ENCODE data around the gene EEF1AKMT4.

Gene EEF1AKMT4

GRCh38 chr3:184249412-184250166 is at the start of gene EEF1AKMT4:
EEF1AKMT4 (plus strand) TSS chr3:184249672; CDS start chr3:184249695, 23 bp downstream.
- DNase-seq = peak; percentile 96

DNA sequence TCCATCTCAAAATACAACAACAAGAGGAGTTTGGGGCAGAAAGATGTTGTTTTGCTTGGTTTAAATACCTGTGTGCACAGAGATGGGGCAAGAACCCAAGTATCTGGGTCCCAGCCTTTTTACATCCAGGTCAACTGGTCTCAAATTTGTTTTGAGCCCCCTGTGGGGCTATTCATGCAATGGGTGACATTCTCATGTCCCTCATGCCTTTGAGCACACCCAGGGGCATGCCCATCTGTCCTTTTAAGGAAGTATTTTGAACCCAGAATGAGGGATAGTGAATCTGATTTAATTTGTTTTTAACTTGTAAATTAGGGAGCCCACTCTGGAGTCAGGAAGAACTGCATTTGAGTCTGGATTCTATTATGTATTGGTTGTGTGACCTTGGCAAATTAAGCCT is 48.6 kb upstream of the EEF1AKMT4 start:
- no peak for DNase-seq

DNA sequence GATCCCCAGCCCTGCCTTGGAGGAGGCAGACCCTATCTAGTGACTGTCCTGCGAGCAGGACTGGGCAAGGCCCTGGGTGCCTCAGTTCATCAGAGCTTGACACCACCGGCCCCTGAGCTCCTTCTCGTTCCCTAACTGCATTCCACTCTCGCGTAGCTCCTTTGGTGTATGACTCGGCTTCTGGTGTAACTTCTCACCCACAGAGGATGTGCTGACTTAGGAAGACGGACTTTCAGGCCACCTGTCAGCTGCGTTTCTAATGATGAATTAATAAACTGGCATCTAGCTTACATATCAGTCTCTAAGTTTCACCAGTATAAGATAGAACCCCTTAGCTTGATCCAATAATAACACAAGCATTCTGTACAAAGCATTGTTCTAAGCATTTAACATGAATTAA is 45.9 kb upstream of the EEF1AKMT4 start:
- no peak for DNase-seq

DNA sequence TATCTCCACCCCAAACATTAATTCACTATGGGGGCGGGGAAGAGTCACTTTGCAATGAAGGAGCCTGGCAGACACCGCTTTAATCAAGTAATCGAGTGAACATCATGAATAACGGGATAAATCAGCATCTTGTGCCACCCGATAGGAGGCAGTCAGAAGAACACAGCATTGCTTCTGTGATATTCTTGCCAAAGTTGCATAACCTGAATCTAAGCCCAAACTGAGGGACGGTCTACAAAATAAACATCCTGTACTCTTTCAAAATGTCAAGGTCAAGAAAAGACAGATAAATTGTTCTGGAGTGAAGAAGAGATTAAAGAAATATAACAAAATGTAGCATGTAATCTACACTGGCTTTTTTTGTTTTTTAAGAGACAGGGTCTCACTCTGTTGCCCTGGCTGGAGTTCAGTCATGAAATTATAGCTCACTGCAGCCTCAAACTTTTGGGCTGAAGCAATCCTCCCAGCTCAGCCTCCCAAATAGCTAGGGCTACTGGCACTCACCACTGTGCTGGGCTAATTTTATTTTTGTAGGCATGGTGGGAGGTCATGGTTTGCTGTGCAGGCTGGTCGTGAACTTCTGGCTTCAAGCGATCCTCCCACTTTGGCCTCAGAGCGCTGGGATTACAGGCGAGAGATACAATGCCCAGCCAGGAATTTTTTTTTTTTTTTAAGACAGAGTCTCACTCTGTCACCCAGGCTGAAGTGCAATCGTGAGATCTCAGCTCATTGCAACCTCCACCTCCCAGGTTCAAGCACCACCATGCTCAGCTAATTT is 40.1 kb upstream of the EEF1AKMT4 start:
- no peak for DNase-seq

GRCh38 chr3:184211297-184211696 is 38.2 kb upstream of the EEF1AKMT4 start:
- DNase-seq = no peak

DNA sequence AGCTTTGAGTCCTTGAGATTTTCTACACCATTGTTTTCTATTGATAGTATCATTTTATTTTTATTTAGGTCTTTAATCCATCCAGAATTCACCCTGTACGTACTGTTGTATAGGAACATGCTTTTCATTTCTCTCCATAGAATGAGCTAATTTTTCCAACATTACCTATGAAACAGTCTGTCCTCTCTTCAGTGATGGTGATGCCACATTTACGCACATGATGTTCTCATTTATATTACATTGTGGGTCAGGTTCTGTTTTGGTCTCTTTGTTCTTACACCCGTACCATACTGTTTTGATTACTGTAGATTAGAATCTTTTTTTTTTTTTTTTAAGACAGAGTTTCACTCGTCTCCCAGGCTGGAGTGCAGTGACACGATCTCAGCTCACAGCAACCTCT is 37.8 kb upstream of the EEF1AKMT4 start:
- no peak for DNase-seq

GRCh38 chr3:184218814-184219213 is 30.7 kb upstream of the EEF1AKMT4 start:
- no peak for DNase-seq

DNA sequence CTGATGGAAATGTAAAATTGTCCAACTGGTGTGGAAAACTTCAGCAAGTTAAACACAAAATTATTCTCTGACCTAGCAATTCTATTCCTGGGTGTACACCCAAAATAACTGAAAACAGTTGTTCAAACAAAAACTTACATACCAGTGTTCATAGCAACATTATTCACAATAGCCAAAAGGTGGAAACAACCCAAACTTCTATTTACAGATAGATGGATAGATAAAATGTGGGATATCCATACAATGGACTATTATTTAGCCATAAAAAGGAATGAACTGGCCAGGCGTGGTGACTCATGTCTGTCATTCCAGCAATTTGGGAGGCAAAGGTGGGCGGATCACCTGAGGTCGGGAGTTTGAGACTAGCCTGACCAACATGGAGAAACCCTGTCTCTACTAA is 27.0 kb upstream of the EEF1AKMT4 start:
- no peak for DNase-seq

DNA sequence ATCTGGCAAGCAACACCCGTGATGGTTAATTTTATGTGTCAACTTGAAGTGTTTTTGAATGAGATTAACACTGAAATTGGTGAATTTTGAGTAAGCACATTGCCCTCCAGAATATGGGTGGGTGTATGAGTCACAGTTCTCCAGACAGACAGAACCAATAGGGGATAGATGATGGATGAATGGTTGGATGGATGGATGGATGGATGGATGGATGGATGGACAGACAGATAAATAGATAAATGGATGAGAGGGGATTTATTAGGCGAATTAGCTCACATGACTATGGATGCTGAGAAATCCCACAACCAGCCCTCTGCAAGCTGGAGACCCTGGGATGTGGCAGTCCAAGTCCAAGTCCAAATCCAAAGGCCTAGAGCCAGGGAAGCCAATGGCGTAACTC is 25.5 kb upstream of the EEF1AKMT4 start:
- no peak for DNase-seq

GRCh38 chr3:184227481-184227935 is 22.0 kb upstream of the EEF1AKMT4 start:
- DNase-seq = no peak

GRCh38 chr3:184228376-184229137 is 20.9 kb upstream of the EEF1AKMT4 start:
- no peak for DNase-seq

- DNase-seq = no peak
These were observed 19.9 kb upstream of the EEF1AKMT4 start, which contains the start of gene VWA5B2 for GRCh38 chr3:184229394-184230080. VWA5B2 (plus strand) TSS chr3:184229585; CDS start chr3:184230529, 944 bp downstream.

GRCh38 chr3:184230081-184230602 is 19.3 kb upstream of the EEF1AKMT4 start:
- DNase-seq = no peak

GRCh38 chr3:184230603-184231528 is 18.6 kb upstream of the EEF1AKMT4 start:
- no peak for DNase-seq

DNA sequence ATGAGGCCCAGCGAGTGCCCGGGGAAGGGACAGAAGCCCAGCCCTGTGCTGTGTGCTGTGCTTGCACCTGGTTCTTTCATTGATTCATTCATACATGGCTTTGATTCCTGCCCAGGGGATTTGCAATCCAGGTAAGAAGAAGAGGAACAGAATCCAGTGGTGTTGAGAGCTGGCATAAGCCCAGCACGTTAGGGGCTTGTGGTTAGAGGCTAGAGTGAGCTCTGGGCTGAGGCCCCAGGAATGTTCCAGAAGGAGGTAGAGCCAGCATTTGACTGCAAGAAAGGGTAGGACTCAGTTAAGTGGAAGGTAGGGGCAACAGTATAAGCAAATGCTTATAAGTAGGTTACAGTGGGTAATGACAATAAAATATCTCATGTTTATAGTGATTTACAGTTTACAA is 17.8 kb upstream of the EEF1AKMT4 start:
- no peak for DNase-seq

DNA sequence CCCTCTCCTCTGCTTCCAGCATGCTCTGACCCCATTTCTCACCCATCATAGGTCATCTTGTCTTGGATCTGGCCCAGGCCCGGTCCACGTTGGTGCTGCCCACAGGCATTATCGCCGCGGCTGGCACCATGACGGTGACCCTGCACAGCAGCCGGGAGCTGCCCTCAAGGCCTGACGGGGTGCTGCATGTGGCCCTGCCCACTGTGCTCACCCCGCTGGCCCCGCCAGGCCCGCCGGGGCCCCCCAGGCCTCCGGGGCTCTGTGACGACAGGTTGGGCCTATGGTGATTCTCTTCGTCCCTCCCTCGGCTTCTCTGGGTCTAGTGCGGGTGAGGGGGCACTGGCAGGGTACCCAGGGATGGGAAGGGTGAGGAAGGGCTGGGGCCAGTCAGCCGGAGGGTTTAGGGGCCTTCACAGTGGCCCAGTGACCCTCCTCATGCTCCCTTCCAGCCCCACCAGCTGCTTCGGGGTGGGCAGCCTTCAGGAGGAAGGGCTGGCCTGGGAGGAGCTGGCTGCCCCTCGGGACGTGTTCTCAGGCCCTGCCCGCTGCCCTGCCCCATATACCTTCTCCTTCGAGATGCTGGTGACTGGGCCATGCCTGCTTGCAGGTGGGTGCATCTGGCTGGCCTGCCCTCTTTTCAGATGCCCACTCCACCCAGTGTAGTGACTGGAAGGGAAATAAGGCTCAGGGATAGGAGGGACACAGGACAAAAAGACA is 16.2 kb upstream of the EEF1AKMT4 start:
- DNase-seq = no peak

GRCh38 chr3:184234224-184234623 is 15.2 kb upstream of the EEF1AKMT4 start:
- no peak for DNase-seq

GRCh38 chr3:184234671-184235380 is 14.6 kb upstream of the EEF1AKMT4 start:
- DNase-seq = no peak

DNA sequence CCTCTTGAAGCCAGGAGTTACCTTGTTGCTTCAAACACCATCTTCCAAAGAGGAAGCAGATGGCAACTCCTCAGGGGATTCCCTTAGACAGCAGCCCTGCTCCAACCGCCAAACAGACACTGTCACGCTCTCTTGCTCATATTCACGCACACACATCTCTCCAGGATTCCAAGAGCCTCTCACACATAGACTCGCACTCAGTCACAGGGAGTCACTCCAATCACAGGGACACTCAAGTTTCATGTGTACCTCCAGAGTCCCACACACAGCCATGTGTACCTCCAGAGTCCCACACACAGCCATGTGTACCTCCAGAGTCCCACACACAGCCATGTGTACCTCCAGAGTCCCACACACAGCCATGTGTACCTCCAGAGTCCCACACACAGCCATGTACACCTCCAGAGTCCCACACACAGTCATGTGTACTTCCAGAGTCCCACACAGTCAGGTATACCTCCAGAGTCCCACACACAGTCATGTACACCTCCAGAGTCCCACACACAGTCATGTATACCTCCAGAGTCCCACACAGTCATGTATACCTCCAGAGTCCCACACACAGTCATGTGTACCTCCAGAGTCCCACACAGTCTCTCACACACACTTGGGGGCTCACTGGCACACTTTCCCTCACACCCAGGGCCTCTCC is 14.0 kb upstream of the EEF1AKMT4 start:
- no peak for DNase-seq
